A549 (cell line): Measurements from ENCODE around the gene CYP27B1. TPM values are rescaled to one million over a fixed set of nuclear protein-coding genes. Genes with fewer than 3 reads are reported as not detected.
A peak's percentile ranks its signal among the peaks of the same experiment; 100 is the strongest.

Experiments
- ATAC-seq, 2 experiments: fragments of 200-7000 bp in 1 of 2; fragments of >200 bp in 1 of 2; cut with Nextera tagmentation in 1 of 2; cut with Tn5 transposase in 1 of 2; 3 replicates each; pipeline versions ENCODE4 v1.8.0 to v1.9.1; 2018 to 2020; ENCODE audit warnings: mild to moderate bottlenecking in 1 of 2, moderate library complexity in 1 of 2
- CTCF ChIA-PET: fragments of 300-600 bp; sonication (Branson Sonifier 250); formaldehyde crosslinking; extraction: SDS; loops from one replicate; lab custom pipeline; 2021; ENCODE audit warnings: antibody characterized with exemption, inconsistent platforms; lab: Yijun Ruan, JAX
- POLR2A ChIA-PET: fragments of 350-600 bp; formaldehyde crosslinking; extraction: SDS; loops from one replicate; lab custom pipeline; 2021; ENCODE audit warnings: antibody characterized with exemption, inconsistent platforms; lab: Yijun Ruan, JAX
- DNase-seq, 2 experiments: peaks; one replicate each; pipeline versions ENCODE4 v3.0.0 to v3.0.0-alpha.2; 2011 to 2016; ENCODE audit warnings: low read depth in 1 of 2, low spot score in 1 of 2
- FAIRE-seq: peaks from 2 replicates; lab custom pipeline; 2011; peaks lifted over from hg19 to GRCh38; lab: Jason Lieb, UNC
- H3K27ac ChIP-seq, 2 experiments: fragments of >200 bp; sonication (Bioruptor Twin); formaldehyde crosslinking; 3 replicates each; pipeline ENCODE4 v1.5.1; 2016 to 2017
- H3K4me1 ChIP-seq: fragments of >200 bp; sonication (Bioruptor Twin); formaldehyde crosslinking; 3 replicates; pipeline ENCODE4 v1.6.1; 2016
- H3K4me2 ChIP-seq: fragments of >200 bp; sonication (Bioruptor Twin); formaldehyde crosslinking; 3 replicates; pipeline ENCODE4 v1.6.1; 2016
- H3K4me3 ChIP-seq: fragments of >200 bp; sonication (Bioruptor Twin); formaldehyde crosslinking; 3 replicates; pipeline ENCODE4 v1.5.1; 2016
- H3K9me3 ChIP-seq: fragments of >200 bp; sonication (Bioruptor Twin); formaldehyde crosslinking; 3 replicates; pipeline ENCODE4 v1.6.1; 2016
- CBX8 ChIP-seq: fragments of 200-600 bp; sonication (generic); IDR thresholded peaks from 2 replicates; pipeline ENCODE4 v1.6.1; 2016
- CEBPB ChIP-seq, 2 experiments: fragments of >200 bp in 1 of 2; sonication (Bioruptor Twin) in 1 of 2; formaldehyde crosslinking in 1 of 2; IDR thresholded peaks; 2 replicates each; pipeline ENCODE4 v1.6.1; 2012 to 2016
- FOSL2 ChIP-seq, 2 experiments: fragments of 450-650 bp in 1 of 2; fragments of >200 bp in 1 of 2; sonication (Bioruptor Twin) in 1 of 2; formaldehyde crosslinking; IDR thresholded peaks; 2 replicates each; pipeline versions ENCODE4 v1.5.0 to v1.6.1; 2016 to 2020; ENCODE audit warnings: mild to moderate bottlenecking in 1 of 2, moderate library complexity in 1 of 2
- HOXB13 ChIP-seq: fragments of 250-450 bp; sonication (Bioruptor Pico); IDR thresholded peaks from 2 replicates; pipeline ENCODE4 v1.5.0; 2020; ENCODE audit warnings: low read depth, mild to moderate bottlenecking, moderate library complexity
- KDM1A ChIP-seq: fragments of 200-600 bp; sonication (generic); IDR thresholded peaks from 2 replicates; pipeline ENCODE4 v1.6.1; 2016; ENCODE audit warnings: low read depth, mild to moderate bottlenecking
- MYC ChIP-seq: IDR thresholded peaks from 2 replicates; pipeline ENCODE4 v1.6.1; 2012; ENCODE audit warnings: mild to moderate bottlenecking, inconsistent platforms, low read length, improper control_type of control experiment, borderline replicate concordance
- PHF8 ChIP-seq: fragments of 200-600 bp; sonication (generic); IDR thresholded peaks from 2 replicates; pipeline ENCODE4 v1.6.1; 2016; ENCODE audit warnings: low read depth, mild to moderate bottlenecking, antibody characterized with exemption, moderate library complexity, borderline replicate concordance
- ZNF302 ChIP-seq: fragments of 250-450 bp; sonication (Bioruptor Pico); IDR thresholded peaks from 2 replicates; pipeline ENCODE4 v1.9.0; 2021; ENCODE audit warnings: inconsistent platforms, mild to moderate bottlenecking, moderate library complexity
- WGBS: methylation state at CpG from one replicate; pipeline ENCODE4 v1.1.6; 2017; ENCODE audit errors: missing lambda C conversion rate; 5-methylcytosine and 5-hydroxymethylcytosine counted together
- polyA plus RNA-seq, 4 experiments: library from polyadenylated mRNA; depleted of rRNA in 3 of 4; stranded (reverse); fragments of >200 nt; fragmentation: RNase III in 1 of 4; extraction: RNeasy Plus Mini Kit Qiagen cat#74134 plus additional on column Dnase treatment in 1 of 4; gene quantifications; 2 replicates in 3 of 4; 3 replicates in 1 of 4; pipeline ENCODE4 v1.2.3, GENCODE V29; 2011 to 2017
- TF ChIP-seq, protein P1 (sequence below): IDR thresholded peaks from 2 replicates; pipeline ENCODE4 v1.6.1; 2012; ENCODE audit warnings: low read depth, borderline replicate concordance
- TF ChIP-seq, protein P2 (sequence below): fragments of 250-450 bp; sonication (Bioruptor Pico); IDR thresholded peaks from 2 replicates; pipeline ENCODE4 v1.5.0; 2020; ENCODE audit warnings: low read depth, mild to moderate bottlenecking, moderate library complexity
- TF ChIP-seq, protein P3 (sequence below): fragments of 150-350 bp; IDR thresholded peaks from 2 replicates; pipeline ENCODE4 v1.6.1; 2014; ENCODE audit warnings: low read depth, mild to moderate bottlenecking, low read length
- TF ChIP-seq, protein P4 (sequence below): fragments of 200-600 bp; sonication (generic); IDR thresholded peaks from 2 replicates; pipeline ENCODE4 v1.6.1; 2016; ENCODE audit warnings: antibody characterized with exemption, mild to moderate bottlenecking, moderate library complexity

The CYP27B1 gene
- polyA plus RNA-seq, 2 of the 4 experiments (the other 2 are of a cell fraction), result 1.9 to 2.3 TPM

DNA sequence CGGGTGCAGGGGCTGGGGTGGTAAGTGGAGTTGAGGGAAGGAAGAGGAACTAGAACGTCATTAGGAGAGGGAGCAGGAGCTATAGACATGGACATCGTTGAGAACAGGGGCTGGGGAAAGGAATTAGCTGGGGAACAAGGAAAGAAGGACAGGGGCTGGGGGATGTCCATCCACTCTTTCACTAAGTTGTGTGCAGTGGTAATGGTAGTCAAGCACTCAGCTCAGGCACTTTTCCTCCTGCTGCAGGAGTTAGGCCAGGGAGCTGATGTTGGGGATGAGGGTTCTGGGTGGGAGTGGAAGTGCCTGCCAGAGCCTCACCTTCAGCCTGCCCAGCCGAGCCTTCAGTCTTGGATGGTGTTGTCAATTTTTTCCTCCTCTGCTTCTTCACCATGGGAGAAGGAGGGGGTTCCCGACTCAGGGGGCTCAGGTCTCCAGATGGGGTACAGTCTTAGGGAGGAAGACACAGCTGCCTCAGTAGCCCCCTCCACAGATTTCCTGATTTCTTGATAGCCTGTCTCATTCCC, 37.5 kb downstream of the CYP27B1 start:
- WGBS, result 43% methylated on average over 5 of the region's 5 CpGs
- no peak overlapping the region for H3K27ac ChIP-seq
- CTCF ChIA-PET, result interaction anchor here (0.7 to 13.8 kb wide), 8 partner anchors 8 to 146 kb away, joined by 3 to 242 read pairs (median 4); partner anchors contain the start of genes AGAP2, CYP27B1 and TSPAN31
- H3K4me3 ChIP-seq, result no peak overlapping the region
- TF ChIP-seq, protein P1, sequence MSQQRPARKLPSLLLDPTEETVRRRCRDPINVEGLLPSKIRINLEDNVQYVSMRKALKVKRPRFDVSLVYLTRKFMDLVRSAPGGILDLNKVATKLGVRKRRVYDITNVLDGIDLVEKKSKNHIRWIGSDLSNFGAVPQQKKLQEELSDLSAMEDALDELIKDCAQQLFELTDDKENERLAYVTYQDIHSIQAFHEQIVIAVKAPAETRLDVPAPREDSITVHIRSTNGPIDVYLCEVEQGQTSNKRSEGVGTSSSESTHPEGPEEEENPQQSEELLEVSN, result no peak
- TF ChIP-seq ZNF302 (CRISPR knock-in tag), result no peak
- TF ChIP-seq FOSL2 (IDR thresholded peaks at IDR 0.05), result no peak
- TF ChIP-seq FOSL2 (CRISPR knock-in tag; IDR thresholded peaks at IDR 0.05), result no peak
- TF ChIP-seq CBX8, result no peak
- TF ChIP-seq KDM1A, result no peak
- no peak for TF ChIP-seq MYC
- no peak for TF ChIP-seq CEBPB (IDR thresholded peaks at IDR 0.05)
- no peak for TF ChIP-seq HOXB13 (CRISPR knock-in tag)
- TF ChIP-seq, protein P2, sequence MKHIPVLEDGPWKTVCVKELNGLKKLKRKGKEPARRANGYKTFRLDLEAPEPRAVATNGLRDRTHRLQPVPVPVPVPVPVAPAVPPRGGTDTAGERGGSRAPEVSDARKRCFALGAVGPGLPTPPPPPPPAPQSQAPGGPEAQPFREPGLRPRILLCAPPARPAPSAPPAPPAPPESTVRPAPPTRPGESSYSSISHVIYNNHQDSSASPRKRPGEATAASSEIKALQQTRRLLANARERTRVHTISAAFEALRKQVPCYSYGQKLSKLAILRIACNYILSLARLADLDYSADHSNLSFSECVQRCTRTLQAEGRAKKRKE (CRISPR knock-in tag), result no peak
- TF ChIP-seq, protein P3, sequence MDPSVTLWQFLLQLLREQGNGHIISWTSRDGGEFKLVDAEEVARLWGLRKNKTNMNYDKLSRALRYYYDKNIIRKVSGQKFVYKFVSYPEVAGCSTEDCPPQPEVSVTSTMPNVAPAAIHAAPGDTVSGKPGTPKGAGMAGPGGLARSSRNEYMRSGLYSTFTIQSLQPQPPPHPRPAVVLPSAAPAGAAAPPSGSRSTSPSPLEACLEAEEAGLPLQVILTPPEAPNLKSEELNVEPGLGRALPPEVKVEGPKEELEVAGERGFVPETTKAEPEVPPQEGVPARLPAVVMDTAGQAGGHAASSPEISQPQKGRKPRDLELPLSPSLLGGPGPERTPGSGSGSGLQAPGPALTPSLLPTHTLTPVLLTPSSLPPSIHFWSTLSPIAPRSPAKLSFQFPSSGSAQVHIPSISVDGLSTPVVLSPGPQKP, result no peak
- H3K4me1 ChIP-seq, result peaks cover 13% of the 10 kb centered on the region
- no peaks in the 10 kb centered on the region for H3K9me3 ChIP-seq
- POLR2A ChIA-PET, result interaction anchor here (1.0 kb wide), 1 partner anchor 15 kb away, joined by 7 read pairs; the partner anchor contains the start of gene TSPAN31
- DNase-seq (no peak), FAIRE-seq (no peak), ATAC-seq (no peak)
- H3K4me2 ChIP-seq, result no peak overlapping the region

DNA sequence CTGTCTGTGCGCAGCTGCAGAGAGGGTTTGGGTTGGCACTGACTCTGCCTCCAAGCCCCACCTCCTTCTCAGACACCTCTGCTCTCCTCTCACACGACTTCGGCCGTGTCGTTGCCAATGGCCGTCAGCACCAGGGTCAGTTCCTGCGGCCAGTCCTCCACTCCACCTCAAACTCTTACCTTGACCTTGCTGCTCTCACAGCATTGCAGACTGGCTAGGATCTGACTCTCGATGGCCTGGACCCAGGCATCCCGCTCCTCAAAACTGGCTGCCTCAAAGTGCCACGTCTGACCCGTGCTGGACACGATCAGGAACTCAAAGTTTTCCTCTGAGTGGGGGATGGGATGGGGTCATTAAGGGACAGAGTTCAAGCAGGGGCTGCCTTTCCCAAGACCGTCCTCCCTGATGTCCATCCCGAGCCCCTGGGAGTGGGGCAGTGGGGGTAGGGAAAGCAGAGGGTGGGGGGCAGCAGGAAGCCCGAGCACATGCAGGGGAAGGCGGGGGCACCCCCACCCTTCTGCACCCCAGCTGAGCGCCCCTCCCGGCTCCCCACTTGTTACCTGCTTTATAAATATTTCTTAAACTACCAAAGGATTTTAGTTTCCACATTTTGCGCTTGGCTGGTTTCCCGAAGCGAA, 39.0 kb downstream of the CYP27B1 start:
- CTCF ChIA-PET, result interaction anchor here (2.7 to 13.8 kb wide), 5 partner anchors 10 to 145 kb away, joined by 14 to 242 read pairs (median 20); partner anchors contain the start of genes AGAP2 and TSPAN31
- H3K4me3 ChIP-seq, result no peak overlapping the region
- no peak for ATAC-seq

More for the DNA sequence above, 39.0 kb downstream of the CYP27B1 start:
- POLR2A ChIA-PET, result no interaction called here
- WGBS, result 91% methylated on average over 21 of the region's 21 CpGs
- Histone ChIP-seq H3K27ac (no peak overlapping the region), H3K4me2 (no peak overlapping the region), H3K4me1 (peaks cover 18% of the 10 kb centered on the region), H3K9me3 (no peaks in the 10 kb centered on the region)
- FAIRE-seq (no peak), DNase-seq (no peak)
- no peak for TF ChIP-seq PHF8
- TF ChIP-seq, protein P4, sequence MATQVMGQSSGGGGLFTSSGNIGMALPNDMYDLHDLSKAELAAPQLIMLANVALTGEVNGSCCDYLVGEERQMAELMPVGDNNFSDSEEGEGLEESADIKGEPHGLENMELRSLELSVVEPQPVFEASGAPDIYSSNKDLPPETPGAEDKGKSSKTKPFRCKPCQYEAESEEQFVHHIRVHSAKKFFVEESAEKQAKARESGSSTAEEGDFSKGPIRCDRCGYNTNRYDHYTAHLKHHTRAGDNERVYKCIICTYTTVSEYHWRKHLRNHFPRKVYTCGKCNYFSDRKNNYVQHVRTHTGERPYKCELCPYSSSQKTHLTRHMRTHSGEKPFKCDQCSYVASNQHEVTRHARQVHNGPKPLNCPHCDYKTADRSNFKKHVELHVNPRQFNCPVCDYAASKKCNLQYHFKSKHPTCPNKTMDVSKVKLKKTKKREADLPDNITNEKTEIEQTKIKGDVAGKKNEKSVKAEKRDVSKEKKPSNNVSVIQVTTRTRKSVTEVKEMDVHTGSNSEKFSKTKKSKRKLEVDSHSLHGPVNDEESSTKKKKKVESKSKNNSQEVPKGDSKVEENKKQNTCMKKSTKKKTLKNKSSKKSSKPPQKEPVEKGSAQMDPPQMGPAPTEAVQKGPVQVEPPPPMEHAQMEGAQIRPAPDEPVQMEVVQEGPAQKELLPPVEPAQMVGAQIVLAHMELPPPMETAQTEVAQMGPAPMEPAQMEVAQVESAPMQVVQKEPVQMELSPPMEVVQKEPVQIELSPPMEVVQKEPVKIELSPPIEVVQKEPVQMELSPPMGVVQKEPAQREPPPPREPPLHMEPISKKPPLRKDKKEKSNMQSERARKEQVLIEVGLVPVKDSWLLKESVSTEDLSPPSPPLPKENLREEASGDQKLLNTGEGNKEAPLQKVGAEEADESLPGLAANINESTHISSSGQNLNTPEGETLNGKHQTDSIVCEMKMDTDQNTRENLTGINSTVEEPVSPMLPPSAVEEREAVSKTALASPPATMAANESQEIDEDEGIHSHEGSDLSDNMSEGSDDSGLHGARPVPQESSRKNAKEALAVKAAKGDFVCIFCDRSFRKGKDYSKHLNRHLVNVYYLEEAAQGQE, result peak; percentile 2; the same call in 1 of the 2 replicates
- TF ChIP-seq, all 56 proteins: peak for 1
